Neural progenitor cell (in vitro differentiated cells): Measurements from ENCODE around the gene PHF23. TPM values are rescaled to one million over a fixed set of nuclear protein-coding genes. Genes with fewer than 3 reads are reported as not detected.

Source experiments
- DNase-seq: peaks from one replicate; pipeline ENCODE4 v3.0.0-alpha.2; 2016; ENCODE audit warnings: low spot score
- H2AFZ ChIP-seq: fragments of 200-600 bp; sonication (generic); replicated peaks from 2 replicates; pipeline ENCODE4 v1.6.1; 2016; ENCODE audit warnings: antibody characterized with exemption
- H3F3A ChIP-seq: fragments of 200-600 bp; sonication (generic); 2 replicates; pipeline ENCODE4 v1.6.1; 2016; ENCODE audit warnings: antibody characterized with exemption, low read depth
- H3K27ac ChIP-seq: fragments of 200-600 bp; sonication (generic); 2 replicates; pipeline ENCODE4 v1.5.1; 2016; ENCODE audit warnings: mild to moderate bottlenecking
- H3K27me3 ChIP-seq: fragments of 200-600 bp; sonication (generic); 2 replicates; pipeline ENCODE4 v1.6.1; 2016; ENCODE audit warnings: mild to moderate bottlenecking, moderate library complexity
- H3K36me3 ChIP-seq: fragments of 200-600 bp; sonication (generic); 2 replicates; pipeline ENCODE4 v1.5.1; 2016
- H3K4me1 ChIP-seq: fragments of 200-600 bp; sonication (generic); 2 replicates; pipeline ENCODE4 v1.6.1; 2016; ENCODE audit warnings: mixed run types
- H3K4me2 ChIP-seq: fragments of 200-600 bp; sonication (generic); 2 replicates; pipeline ENCODE4 v1.6.1; 2016
- H3K4me3 ChIP-seq: fragments of 200-600 bp; sonication (generic); 2 replicates; pipeline ENCODE4 v1.5.1; 2016
- H3K79me2 ChIP-seq: fragments of 200-600 bp; sonication (generic); 2 replicates; pipeline ENCODE4 v1.6.1; 2016; ENCODE audit warnings: low read depth
- H3K9ac ChIP-seq: fragments of 200-600 bp; sonication (generic); 2 replicates; pipeline ENCODE4 v1.6.1; 2016
- H3K9me3 ChIP-seq: fragments of 200-600 bp; sonication (generic); 2 replicates; pipeline ENCODE4 v1.5.1; 2016; ENCODE audit warnings: low read depth
- H4K20me1 ChIP-seq: fragments of 200-600 bp; sonication (generic); 2 replicates; pipeline ENCODE4 v1.6.1; 2016; ENCODE audit warnings: low read depth
- H3K27ac Mint-ChIP-seq: 3 replicates; pipeline ENCODE4 v1.8.0; 2021; ENCODE audit warnings: mixed read lengths
- H3K27me3 Mint-ChIP-seq: 2 replicates; pipeline ENCODE4 v1.8.0; 2022; ENCODE audit warnings: low read depth, mild to moderate bottlenecking, inconsistent platforms, moderate library complexity, mixed read lengths; ENCODE audit not compliant: insufficient read depth
- H3K36me3 Mint-ChIP-seq: 3 replicates; pipeline ENCODE4 v1.8.0; 2021; ENCODE audit warnings: mixed read lengths
- H3K4me1 Mint-ChIP-seq: 3 replicates; pipeline ENCODE4 v1.8.0; 2021; ENCODE audit warnings: mixed read lengths
- H3K4me3 Mint-ChIP-seq: 3 replicates; pipeline ENCODE4 v1.8.0; 2021; ENCODE audit warnings: mild to moderate bottlenecking, moderate library complexity, mixed read lengths
- H3K9me3 Mint-ChIP-seq: 3 replicates; pipeline ENCODE4 v1.8.0; 2020; ENCODE audit warnings: mixed read lengths
- CTCF ChIP-seq: fragments of 200-600 bp; sonication (generic); IDR thresholded peaks from 2 replicates; pipeline ENCODE4 v1.5.1; 2017; ENCODE audit warnings: antibody characterized with exemption, mild to moderate bottlenecking
- EZH2 ChIP-seq: fragments of 200-600 bp; sonication (generic); IDR thresholded peaks from 2 replicates; pipeline ENCODE4 v1.6.1; 2017; ENCODE audit warnings: antibody characterized with exemption, mild to moderate bottlenecking, moderate library complexity
- EZH2phosphoT487 ChIP-seq: fragments of 200-600 bp; sonication (generic); IDR thresholded peaks from 2 replicates; pipeline ENCODE4 v1.6.1; 2017; ENCODE audit warnings: antibody characterized with exemption
- total RNA-seq: library from RNA; depleted of rRNA; stranded (reverse); fragments of >200 nt; gene quantifications from 2 replicates; pipeline ENCODE4 v1.2.3, GENCODE V29; 2015; ENCODE audit warnings: low replicate concordance

The PHF23 gene
- total RNA-seq, 1 donor from 2014 or later: 31.6 TPM

- H3K27me3 Mint-ChIP-seq: peaks cover 9% of the 10 kb centered on the region
- no peaks in the 10 kb centered on the region for H3K9me3 Mint-ChIP-seq
- TF ChIP-seq EZH2phosphoT487 (no peak), CTCF (no peak), EZH2 (no peak)
- DNase-seq: no peak
- peaks cover 17% of the 10 kb centered on the region for H3K4me1 Mint-ChIP-seq
- Histone ChIP-seq H2AFZ (no peak overlapping the region), H3K27me3 (no peaks in the 10 kb centered on the region), H4K20me1 (peaks cover 63% of the 10 kb centered on the region), H3K36me3 (no peaks in the 10 kb centered on the region), H3K4me1 (peaks cover 6% of the 10 kb centered on the region), H3K9ac (no peak overlapping the region), H3K9me3 (no peaks in the 10 kb centered on the region), H3K27ac (no peak overlapping the region), H3K4me2 (no peak overlapping the region), H3K4me3 (no peak overlapping the region), H3K79me2 (peaks cover 1% of the 10 kb centered on the region), H3F3A (peaks cover 34% of the 10 kb centered on the region)
- peaks cover 35% of the 10 kb centered on the region for H3K36me3 Mint-ChIP-seq
- no peak overlapping the region for H3K27ac Mint-ChIP-seq
- no peak overlapping the region for H3K4me3 Mint-ChIP-seq
Measured at GRCh38 chr17:7224661-7225111, 14.6 kb downstream of the PHF23 start.

- Histone ChIP-seq H3K36me3 (no peaks in the 10 kb centered on the region), H3K9ac (no peak overlapping the region), H3K4me1 (peaks cover 10% of the 10 kb centered on the region), H2AFZ (no peak overlapping the region), H3K27ac (peak overlapping the region; percentile 20), H4K20me1 (peaks cover 60% of the 10 kb centered on the region), H3K9me3 (no peaks in the 10 kb centered on the region), H3K4me2 (no peak overlapping the region), H3K79me2 (no peaks in the 10 kb centered on the region), H3K4me3 (no peak overlapping the region), H3K27me3 (no peaks in the 10 kb centered on the region), H3F3A (peaks cover 39% of the 10 kb centered on the region)
- Mint-ChIP-seq H3K9me3 (no peaks in the 10 kb centered on the region), H3K4me3 (peak overlapping the region; percentile 36), H3K36me3 (peaks cover 30% of the 10 kb centered on the region), H3K27me3 (peaks cover 12% of the 10 kb centered on the region), H3K4me1 (peaks cover 23% of the 10 kb centered on the region), H3K27ac (no peak overlapping the region)
- TF ChIP-seq CTCF (no peak), EZH2phosphoT487 (no peak), EZH2 (no peak)
- no peak for DNase-seq
Measured at GRCh38 chr17:7224110-7224509, 15.1 kb downstream of the PHF23 start.

GRCh38 chr17:7223375-7223774 lies 15.9 kb downstream of the PHF23 start:
- Mint-ChIP-seq H3K27ac (peak overlapping the region; percentile 72), H3K36me3 (peaks cover 25% of the 10 kb centered on the region), H3K4me1 (peaks cover 30% of the 10 kb centered on the region), H3K9me3 (no peaks in the 10 kb centered on the region), H3K27me3 (peaks cover 14% of the 10 kb centered on the region), H3K4me3 (peak overlapping the region; percentile 36)
- H3K27me3 ChIP-seq: no peaks in the 10 kb centered on the region
- H3K4me3 ChIP-seq: no peak overlapping the region
- H3K36me3 ChIP-seq: no peaks in the 10 kb centered on the region
- no peak overlapping the region for H3K9ac ChIP-seq
- DNase-seq: no peak
- TF ChIP-seq EZH2 (no peak), EZH2phosphoT487 (no peak), CTCF (no peak)
- H3K4me1 ChIP-seq: peaks cover 18% of the 10 kb centered on the region
- H3K79me2 ChIP-seq: no peaks in the 10 kb centered on the region
- H3F3A ChIP-seq: peaks cover 46% of the 10 kb centered on the region
- peaks cover 56% of the 10 kb centered on the region for H4K20me1 ChIP-seq
- H3K9me3 ChIP-seq: no peaks in the 10 kb centered on the region
- no peak overlapping the region for H3K27ac ChIP-seq
- H3K4me2 ChIP-seq: no peak overlapping the region
- H2AFZ ChIP-seq: no peak overlapping the region

GRCh38 chr17:7222972-7223292 lies 16.3 kb downstream of the PHF23 start:
- peaks cover 34% of the 10 kb centered on the region for H3K4me1 Mint-ChIP-seq
- H3K9ac ChIP-seq: no peak overlapping the region
- peaks cover under 1% of the 10 kb centered on the region for H3K79me2 ChIP-seq
- no peak overlapping the region for H3K4me2 ChIP-seq
- no peaks in the 10 kb centered on the region for H3K27me3 ChIP-seq
- H2AFZ ChIP-seq: no peak overlapping the region
- peaks cover 22% of the 10 kb centered on the region for H3K36me3 Mint-ChIP-seq
- peaks cover 22% of the 10 kb centered on the region for H3K4me1 ChIP-seq
- H3K27ac Mint-ChIP-seq: no peak overlapping the region
- TF ChIP-seq EZH2 (no peak), EZH2phosphoT487 (no peak), CTCF (no peak)
- peaks cover 51% of the 10 kb centered on the region for H3F3A ChIP-seq
- no peak overlapping the region for H3K4me3 ChIP-seq
- H3K4me3 Mint-ChIP-seq: peak overlapping the region; percentile 30
- H3K9me3 Mint-ChIP-seq: no peaks in the 10 kb centered on the region
- peaks cover 14% of the 10 kb centered on the region for H3K27me3 Mint-ChIP-seq
- H3K27ac ChIP-seq: no peak overlapping the region
- DNase-seq: no peak
- H3K9me3 ChIP-seq: no peaks in the 10 kb centered on the region
- H4K20me1 ChIP-seq: peaks cover 53% of the 10 kb centered on the region
- no peaks in the 10 kb centered on the region for H3K36me3 ChIP-seq
